Ascending aorta (tissue), 2 donors: Measurements from ENCODE around the gene LHFPL2. TPM values are rescaled to one million over a fixed set of nuclear protein-coding genes. Genes with fewer than 3 reads are reported as not detected.

Experiments used
- DNase-seq, 2 donors: peaks; one replicate each; pipeline ENCODE4 v3.0.0-alpha.2; 2019; ENCODE audit warnings: low spot score in 2 of 2
- H3K27ac ChIP-seq, 2 donors: fragments of 200-600 bp; sonication (generic); one replicate each; pipeline ENCODE4 v1.5.1; 2016 to 2017; ENCODE audit warnings: mild to moderate bottlenecking in 1 of 2
- H3K27me3 ChIP-seq: fragments of 200-600 bp; sonication (generic); one replicate; pipeline ENCODE4 v1.5.1; 2017
- H3K36me3 ChIP-seq, 2 donors: fragments of 200-600 bp; sonication (generic); one replicate each; pipeline ENCODE4 v1.5.1; 2016
- H3K4me1 ChIP-seq, 2 donors: fragments of 200-600 bp; sonication (generic); one replicate each; pipeline ENCODE4 v1.5.1; 2016 to 2017; ENCODE audit warnings: mild to moderate bottlenecking in 1 of 2
- H3K4me3 ChIP-seq, 2 donors: fragments of 200-600 bp; sonication (generic); one replicate each; pipeline ENCODE4 v1.5.1; 2016 to 2017; ENCODE audit warnings: mild to moderate bottlenecking in 1 of 2
- H3K9me3 ChIP-seq, 2 donors: fragments of 200-600 bp; sonication (generic); one replicate each; pipeline ENCODE4 v1.5.1; 2016
- intact Hi-C: fragments of 100-400 bp; cut with DNase I; formaldehyde crosslinking; loops from one replicate; pipeline ENCODE4 v1.15.1; 2023
- total RNA-seq: library from RNA; depleted of rRNA; stranded (reverse); fragments of >200 nt; gene quantifications from one replicate; pipeline ENCODE4 v1.1.0, GENCODE V29; 2016
- TF ChIP-seq, protein P1 (sequence below), 3 experiments: fragments of 200-600 bp in 2 of 3; fragments of 450-650 bp in 1 of 3; sonication (generic) in 2 of 3; IDR thresholded peaks; one replicate each; pipeline ENCODE4 v1.5.1; 2016 to 2019; ENCODE audit warnings: antibody characterized with exemption in 3 of 3, mild to moderate bottlenecking in 1 of 3, moderate library complexity in 1 of 3

Gene LHFPL2
- total RNA-seq, 1 donor from 2014 or later: 9.7 TPM

- no peaks in the 10 kb centered on the region for H3K9me3 ChIP-seq
- no peaks in the 10 kb centered on the region for H3K27me3 ChIP-seq
- DNase-seq: no peak
- H3K27ac ChIP-seq: no peak overlapping the region
- TF ChIP-seq, protein P1, sequence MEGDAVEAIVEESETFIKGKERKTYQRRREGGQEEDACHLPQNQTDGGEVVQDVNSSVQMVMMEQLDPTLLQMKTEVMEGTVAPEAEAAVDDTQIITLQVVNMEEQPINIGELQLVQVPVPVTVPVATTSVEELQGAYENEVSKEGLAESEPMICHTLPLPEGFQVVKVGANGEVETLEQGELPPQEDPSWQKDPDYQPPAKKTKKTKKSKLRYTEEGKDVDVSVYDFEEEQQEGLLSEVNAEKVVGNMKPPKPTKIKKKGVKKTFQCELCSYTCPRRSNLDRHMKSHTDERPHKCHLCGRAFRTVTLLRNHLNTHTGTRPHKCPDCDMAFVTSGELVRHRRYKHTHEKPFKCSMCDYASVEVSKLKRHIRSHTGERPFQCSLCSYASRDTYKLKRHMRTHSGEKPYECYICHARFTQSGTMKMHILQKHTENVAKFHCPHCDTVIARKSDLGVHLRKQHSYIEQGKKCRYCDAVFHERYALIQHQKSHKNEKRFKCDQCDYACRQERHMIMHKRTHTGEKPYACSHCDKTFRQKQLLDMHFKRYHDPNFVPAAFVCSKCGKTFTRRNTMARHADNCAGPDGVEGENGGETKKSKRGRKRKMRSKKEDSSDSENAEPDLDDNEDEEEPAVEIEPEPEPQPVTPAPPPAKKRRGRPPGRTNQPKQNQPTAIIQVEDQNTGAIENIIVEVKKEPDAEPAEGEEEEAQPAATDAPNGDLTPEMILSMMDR (IDR thresholded peaks at IDR 0.05): no peak
- H3K4me1 ChIP-seq: no peaks in the 10 kb centered on the region
- intact Hi-C loops: no loop called here
- H3K4me3 ChIP-seq: no peak overlapping the region
- no peaks in the 10 kb centered on the region for H3K36me3 ChIP-seq
These were observed 173.2 kb downstream of the LHFPL2 start for GRCh38 chr5:78475370-78475769.

DNA sequence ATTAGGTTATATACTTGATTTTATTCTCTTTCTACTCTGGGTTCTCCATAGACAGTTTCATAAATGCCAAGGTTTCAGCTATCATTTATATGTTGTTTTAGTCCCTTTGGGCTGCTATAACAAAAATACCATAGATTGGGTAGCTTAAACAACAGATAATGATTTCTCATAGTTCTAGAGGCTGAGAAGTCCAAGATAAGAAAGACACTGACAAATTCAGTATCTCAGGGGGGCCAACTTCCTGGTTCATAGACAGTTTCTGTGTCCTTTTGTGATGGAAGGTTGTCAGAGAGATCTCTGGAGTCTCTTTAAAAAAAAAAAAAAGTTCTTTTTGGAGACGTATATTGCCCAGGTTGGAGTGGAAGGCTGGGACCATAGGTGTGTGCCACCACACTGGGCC lies 174.8 kb downstream of the LHFPL2 start:
- no peak for DNase-seq
- H3K9me3 ChIP-seq: no peaks in the 10 kb centered on the region
- H3K4me3 ChIP-seq: no peak overlapping the region
- TF ChIP-seq, protein P1 (IDR thresholded peaks at IDR 0.05): no peak
- no peaks in the 10 kb centered on the region for H3K36me3 ChIP-seq
- no peak overlapping the region for H3K27ac ChIP-seq
- H3K27me3 ChIP-seq: no peaks in the 10 kb centered on the region
- H3K4me1 ChIP-seq: no peaks in the 10 kb centered on the region
- intact Hi-C loops: no loop called here

DNA sequence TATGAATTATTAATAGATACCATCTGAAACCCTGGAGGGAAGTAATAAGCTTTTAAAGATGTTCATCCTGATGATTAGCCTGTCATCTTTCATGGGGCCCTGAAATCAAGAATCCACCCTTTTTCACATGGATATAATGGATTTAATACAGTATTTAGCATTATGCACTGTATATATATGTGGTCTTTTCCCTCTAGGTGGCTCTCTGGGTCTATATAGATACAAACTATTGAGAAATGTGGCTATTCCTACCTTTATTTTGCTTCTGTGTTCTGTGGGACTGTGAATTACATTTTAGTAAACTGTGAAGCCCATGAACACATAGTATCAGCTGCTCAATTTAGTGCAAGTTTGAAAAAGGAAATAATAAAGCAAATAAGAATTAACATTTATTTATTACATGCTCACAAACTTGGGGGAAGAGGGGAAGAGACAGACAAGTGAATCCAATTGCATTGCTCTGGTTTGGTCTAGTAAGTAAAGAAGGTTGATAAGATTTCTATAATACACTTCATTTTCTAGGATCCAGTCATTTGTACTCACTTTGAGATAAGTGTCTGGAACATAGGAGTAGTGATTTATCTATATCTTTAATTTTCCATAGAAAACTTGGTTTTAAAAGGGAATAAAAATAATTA lies 176.0 kb downstream of the LHFPL2 start:
- Histone ChIP-seq H3K9me3 (no peaks in the 10 kb centered on the region), H3K27me3 (no peaks in the 10 kb centered on the region), H3K27ac (no peak overlapping the region), H3K4me3 (no peak overlapping the region), H3K4me1 (no peaks in the 10 kb centered on the region), H3K36me3 (no peaks in the 10 kb centered on the region)
- TF ChIP-seq, protein P1 (IDR thresholded peaks at IDR 0.05): peak in 1 of 3 experiments; percentile 15
- DNase-seq: no peak
- intact Hi-C loops: no loop called here

DNA sequence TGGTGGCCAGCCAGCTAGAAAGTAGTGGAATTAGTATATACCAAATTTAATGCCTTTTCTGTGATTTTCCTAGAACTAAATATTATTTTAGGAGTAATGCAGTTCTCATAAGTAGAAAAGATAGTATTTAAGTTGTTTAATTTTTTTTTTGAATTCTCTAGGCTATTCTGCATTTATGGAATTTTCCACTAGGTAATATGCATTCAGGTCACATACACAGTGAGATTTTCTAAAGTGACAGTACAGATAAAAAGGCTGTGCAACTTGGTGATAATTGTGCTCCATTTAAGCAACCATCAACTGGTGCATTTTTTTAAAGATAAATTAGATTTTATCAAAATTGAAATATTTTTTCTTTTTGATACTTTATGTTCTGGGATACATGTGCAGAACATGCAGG lies 176.7 kb downstream of the LHFPL2 start:
- H3K4me1 ChIP-seq: no peaks in the 10 kb centered on the region
- H3K4me3 ChIP-seq: no peak overlapping the region
- no peak for DNase-seq
- H3K9me3 ChIP-seq: no peaks in the 10 kb centered on the region
- TF ChIP-seq, protein P1 (IDR thresholded peaks at IDR 0.05): no peak
- no peaks in the 10 kb centered on the region for H3K27me3 ChIP-seq
- intact Hi-C loops: no loop called here
- H3K27ac ChIP-seq: no peak overlapping the region
- no peaks in the 10 kb centered on the region for H3K36me3 ChIP-seq

DNA sequence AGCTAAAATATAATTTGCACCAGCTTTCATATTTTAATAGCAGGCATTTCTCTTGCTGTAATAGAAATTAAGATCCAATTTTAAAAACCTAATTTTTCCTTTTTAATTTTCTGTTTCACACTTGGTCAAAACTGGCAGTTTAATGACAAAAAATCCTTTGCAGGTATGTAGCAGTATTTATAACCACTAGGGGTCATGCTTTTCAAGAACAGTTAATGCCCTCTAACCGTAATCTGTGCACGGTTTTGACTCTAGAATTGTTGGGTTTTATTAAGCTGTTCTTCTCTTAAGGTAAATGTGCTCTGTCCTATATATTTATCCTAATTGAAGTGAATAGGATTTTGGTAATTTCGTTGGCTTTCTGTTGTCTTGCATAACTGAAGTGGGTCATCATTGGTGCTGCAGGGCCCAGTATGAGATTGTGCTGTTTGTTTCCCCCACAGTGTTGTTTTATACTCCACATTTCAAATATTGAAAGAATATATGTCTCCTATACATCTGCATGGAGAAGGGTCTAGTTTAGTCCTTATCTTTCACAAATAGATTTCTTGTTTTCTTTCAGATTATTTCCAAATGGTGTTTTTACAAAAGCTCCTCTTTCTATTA lies 180.7 kb downstream of the LHFPL2 start:
- no peaks in the 10 kb centered on the region for H3K36me3 ChIP-seq
- no peaks in the 10 kb centered on the region for H3K4me1 ChIP-seq
- intact Hi-C loops: loop anchor here (5.0 kb wide), 4 partner anchors 64 to 664 kb away; partner anchors contain the start of gene LHFPL2
- H3K4me3 ChIP-seq: no peak overlapping the region
- TF ChIP-seq, protein P1 (IDR thresholded peaks at IDR 0.05): peak; percentile 73 to 85 (median 84)
- no peaks in the 10 kb centered on the region for H3K27me3 ChIP-seq
- H3K9me3 ChIP-seq: no peaks in the 10 kb centered on the region
- no peak for DNase-seq
- H3K27ac ChIP-seq: no peak overlapping the region
